Measurements from ENCODE around the gene EVI5.
"Not testable (repeated sequence)": the region's sequence is repeated elsewhere in the genome, so short reads cannot be mapped to it uniquely, and the experiment has no call there.

- TF ChIP-seq CTCF, POLR2A, EP300 (IDR thresholded peaks at IDR 0.05): not testable (repeated sequence)
These were observed 63.8 kb downstream of the EVI5 start for GRCh38 chr1:92721157-92721556.

All from tibial nerve (tissue), 4 donors.